ENCODE measurements around the gene STMN1.
A peak's percentile ranks its signal among the peaks of the same experiment; 100 is the strongest.
"Not testable (repeated sequence)": the region's sequence is repeated elsewhere in the genome, so short reads cannot be mapped to it uniquely, and the experiment has no call there.

Gene STMN1
- total RNA-seq = 15.4 to 44.8 (median 39.0) reads per million in 9 experiments

DNA sequence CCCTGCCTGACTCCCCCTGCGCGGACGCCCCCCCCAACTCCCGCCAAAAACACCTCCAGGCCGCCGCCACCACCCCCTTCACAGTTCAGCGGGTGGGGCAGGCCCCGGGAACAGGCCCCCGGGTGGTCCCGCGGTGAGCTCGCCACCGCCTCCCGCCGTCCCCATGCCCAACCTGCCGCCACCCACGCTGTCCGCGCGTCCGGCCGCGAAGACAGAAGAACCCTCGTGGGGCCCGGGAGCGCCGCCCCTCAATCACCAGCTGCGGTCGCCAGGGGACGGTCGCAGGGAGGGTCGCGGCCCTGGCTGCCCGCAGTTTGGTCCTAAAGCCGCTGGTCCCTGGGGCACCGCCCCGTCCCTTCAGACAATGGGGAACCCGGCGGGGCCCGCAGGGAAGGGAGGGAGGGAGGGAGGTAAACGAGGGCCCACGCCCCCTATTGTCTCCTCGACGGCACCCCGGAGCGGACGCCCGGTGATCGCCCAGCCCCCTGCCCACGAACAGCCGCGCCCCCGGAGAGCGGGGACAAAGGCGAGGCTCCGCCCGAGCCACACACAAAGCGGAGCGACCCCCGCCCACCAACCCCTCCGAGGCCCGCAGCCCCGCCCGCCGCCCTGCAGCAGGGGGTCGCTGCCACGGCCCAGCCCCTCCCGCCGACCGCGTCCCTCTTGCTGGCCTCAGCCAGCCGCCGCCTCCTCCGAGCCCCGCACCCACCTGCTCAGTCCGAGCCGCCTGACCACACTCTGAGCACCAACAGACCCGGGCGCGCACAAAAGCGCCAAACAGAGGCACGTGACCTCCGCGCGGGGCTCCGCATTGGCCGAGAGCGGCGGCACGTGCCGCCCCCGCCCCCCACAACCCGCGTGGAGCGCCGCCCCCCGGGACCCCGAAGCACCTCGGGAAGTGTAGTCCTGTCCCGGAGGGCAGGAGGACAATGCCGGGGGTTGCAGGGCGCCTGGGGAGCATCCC, at the start of gene STMN1:
Gene STMN1, minus strand, starts transcription at position 740 of the 964 bp plus-strand sequence. CDS start 1,743 bp downstream, outside the sequence.
- Mint-ChIP-seq H3K4me1 (ENCODE audit: low read depth in 2 of 2) (peaks cover 15 to 17% of the 10 kb centered on the region in 2 donors), H3K9me3 (no peaks in the 10 kb centered on the region), H3K27me3 (no peaks in the 10 kb centered on the region), H3K4me3 (peak within 1 kb of the TSS; percentile 82 to 96), H3K27ac (peak within 1 kb of the TSS; percentile 83 to 87), H3K36me3 (ENCODE audit: insufficient read depth) (peaks cover 2% of the 10 kb centered on the region)
- DNase-seq = peak; percentile 77 to 78 (median 78)
- ATAC-seq (replicated peaks) = peak; percentile 78

DNA sequence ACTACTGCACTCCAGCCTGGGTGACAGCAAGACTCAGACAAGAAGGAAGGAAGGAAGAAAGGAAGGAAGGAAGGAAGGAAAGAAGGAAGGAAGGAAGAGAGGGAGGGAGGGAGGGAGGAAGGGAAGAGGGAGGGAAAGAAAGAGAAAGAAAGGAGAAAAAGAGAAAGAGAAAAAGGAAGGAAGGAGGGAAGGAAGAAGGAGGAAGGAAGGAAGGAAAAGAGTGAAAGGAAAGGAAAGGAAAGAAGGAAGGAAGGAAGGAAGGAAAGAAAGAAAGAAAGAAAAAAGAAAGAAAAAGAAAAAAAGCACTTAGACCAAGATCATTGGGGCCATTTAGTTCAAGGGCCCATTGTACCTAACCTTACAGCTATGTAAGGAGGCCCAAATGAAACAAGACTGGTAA, 49.3 kb upstream of the STMN1 start:
- H3K27ac Mint-ChIP-seq = peak overlapping the region; percentile 73 to 82
- peaks cover 22% of the 10 kb centered on the region for H3K36me3 Mint-ChIP-seq (ENCODE audit: insufficient read depth)

DNA sequence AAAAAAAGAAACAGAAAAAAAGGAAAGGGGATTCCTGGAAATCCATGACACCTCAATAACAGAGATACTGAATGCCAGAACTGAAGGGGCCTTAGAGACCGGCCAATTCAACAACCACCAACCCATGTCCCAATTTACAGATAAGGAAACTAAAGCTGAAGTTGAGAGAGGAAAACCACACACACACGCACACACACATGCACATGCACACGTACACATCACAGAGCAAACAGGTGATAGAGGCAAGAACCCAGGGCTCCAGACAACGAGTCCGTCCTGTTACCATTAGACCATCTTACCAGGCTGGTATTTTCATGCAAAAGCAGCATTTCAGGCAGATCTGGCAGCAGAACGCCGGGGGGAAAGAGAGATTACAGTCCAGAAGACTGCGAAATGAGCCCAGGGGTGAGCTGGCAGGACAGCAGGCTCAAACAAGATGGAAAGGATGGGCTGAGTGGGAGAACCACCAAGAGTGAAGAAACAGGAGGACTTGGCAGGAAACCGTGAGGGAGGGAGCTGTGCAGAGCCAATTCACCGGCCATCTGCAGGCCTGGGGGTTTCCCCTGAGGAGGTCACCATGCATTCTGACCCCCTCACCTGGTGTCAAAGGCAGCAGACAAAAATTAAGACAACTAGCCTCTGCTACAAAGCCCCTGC, 48.2 kb upstream of the STMN1 start:
- Mint-ChIP-seq H3K27me3 (no peaks in the 10 kb centered on the region), H3K4me3 (no peak overlapping the region), H3K36me3 (ENCODE audit: insufficient read depth) (peaks cover 11% of the 10 kb centered on the region), H3K27ac (peak overlapping the region; percentile 73 to 82), H3K4me1 (ENCODE audit: low read depth in 2 of 2) (peaks cover 0 to 2% of the 10 kb centered on the region in 2 donors), H3K9me3 (peaks cover 0 to 1% of the 10 kb centered on the region in 2 donors)
- no peak for DNase-seq
- no peak for ATAC-seq (replicated peaks)

More for the DNA sequence above, 49.3 kb upstream of the STMN1 start:
- H3K27me3 Mint-ChIP-seq = no peaks in the 10 kb centered on the region
- peaks cover 0 to 1% of the 10 kb centered on the region in 2 donors for H3K9me3 Mint-ChIP-seq
- H3K4me3 Mint-ChIP-seq = no peak overlapping the region
- peaks cover 0 to 2% of the 10 kb centered on the region in 2 donors for H3K4me1 Mint-ChIP-seq (ENCODE audit: low read depth in 2 of 2)
- no peak for ATAC-seq (replicated peaks)
- no peak for DNase-seq

DNA sequence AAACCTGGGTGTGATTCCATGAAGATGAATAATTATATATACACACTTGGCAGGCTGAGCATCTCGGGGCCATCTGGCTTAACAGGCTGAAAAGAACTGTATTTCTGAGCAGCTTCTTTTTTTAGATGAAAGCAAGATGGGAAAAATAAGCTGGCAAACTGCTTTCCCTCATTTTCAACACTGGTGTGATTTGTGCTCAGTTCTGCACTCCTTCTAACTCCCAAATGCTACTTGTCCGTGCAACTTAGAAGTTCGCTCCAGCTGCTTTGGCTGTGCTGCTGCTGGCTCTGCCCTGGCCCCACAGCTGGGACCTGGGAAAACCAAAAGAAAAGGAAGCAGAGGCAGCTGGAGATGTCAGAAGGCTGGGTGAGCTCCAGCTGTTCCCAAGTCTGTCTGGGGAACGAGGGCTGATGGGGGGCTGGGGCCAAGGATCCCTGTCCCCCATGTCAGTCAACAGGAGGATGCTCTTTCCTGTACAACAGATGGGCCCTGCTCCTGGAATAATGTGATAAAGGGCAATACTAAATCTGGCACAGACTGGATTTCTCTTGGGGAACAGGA, 46.7 kb upstream of the STMN1 start:
- no peak overlapping the region for H3K4me3 Mint-ChIP-seq

DNA sequence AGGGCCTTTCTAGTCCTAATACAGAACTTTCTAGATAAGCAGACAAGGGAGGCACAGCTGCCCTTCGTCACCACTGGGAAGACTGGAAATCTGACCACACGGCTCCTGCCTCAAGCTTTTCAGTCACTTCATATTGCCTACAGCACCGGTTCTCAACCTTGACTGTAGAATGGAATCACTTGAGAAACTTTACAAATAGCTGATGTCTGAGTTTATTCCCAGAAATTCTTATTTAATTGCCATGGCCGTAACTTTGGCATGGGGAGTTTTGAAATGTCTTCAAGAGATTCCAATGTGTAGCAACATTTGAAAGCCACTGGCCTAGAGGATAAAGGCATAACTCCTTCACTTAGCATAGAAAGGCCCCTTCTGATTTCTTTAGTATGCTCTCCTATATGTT, 42.4 kb upstream of the STMN1 start:
- H3K27me3 Mint-ChIP-seq = no peaks in the 10 kb centered on the region
- no peak for ATAC-seq (replicated peaks)
- H3K4me3 Mint-ChIP-seq = no peak overlapping the region
- DNase-seq = no peak
- H3K36me3 Mint-ChIP-seq (ENCODE audit: insufficient read depth) = no peaks in the 10 kb centered on the region
- no peaks in the 10 kb centered on the region for H3K4me1 Mint-ChIP-seq (ENCODE audit: low read depth in 2 of 2)
- H3K27ac Mint-ChIP-seq = no peak overlapping the region
- no peaks in the 10 kb centered on the region for H3K9me3 Mint-ChIP-seq

More for the DNA sequence above, 46.7 kb upstream of the STMN1 start:
- H3K27ac Mint-ChIP-seq = peak overlapping the region in 1 of 2 donors; percentile 62
- no peak for ATAC-seq (replicated peaks)
- DNase-seq = no peak
- H3K9me3 Mint-ChIP-seq = no peaks in the 10 kb centered on the region
- H3K4me1 Mint-ChIP-seq (ENCODE audit: low read depth in 2 of 2) = peaks cover 0 to 2% of the 10 kb centered on the region in 2 donors
- H3K27me3 Mint-ChIP-seq = no peaks in the 10 kb centered on the region
- H3K36me3 Mint-ChIP-seq (ENCODE audit: insufficient read depth) = no peaks in the 10 kb centered on the region

DNA sequence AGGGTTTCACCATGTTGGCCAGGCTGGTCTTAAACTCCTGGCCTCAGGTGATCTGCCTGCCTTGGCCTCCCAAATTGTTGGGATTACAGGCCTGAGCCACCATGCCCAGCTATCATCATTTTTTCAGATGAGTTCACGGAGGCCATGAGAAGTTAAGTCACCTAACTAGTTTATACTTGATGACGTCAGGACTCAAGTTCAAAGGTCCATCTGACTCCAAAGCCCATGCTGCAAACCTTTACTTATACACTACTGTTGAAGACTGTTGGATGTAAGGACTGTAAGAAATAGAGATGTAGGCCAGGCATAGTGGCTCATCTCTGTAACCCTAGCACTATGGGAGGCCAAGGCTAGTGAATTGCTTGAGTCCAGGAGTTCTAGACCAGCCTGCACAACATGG, 40.8 kb upstream of the STMN1 start:
- DNase-seq (no peak), ATAC-seq (replicated peaks) (no peak)
- no peaks in the 10 kb centered on the region for H3K27me3 Mint-ChIP-seq
- no peak overlapping the region for H3K27ac Mint-ChIP-seq
- peaks cover 0 to 4% of the 10 kb centered on the region in 2 donors for H3K9me3 Mint-ChIP-seq
- no peak overlapping the region for H3K4me3 Mint-ChIP-seq
- no peaks in the 10 kb centered on the region for H3K4me1 Mint-ChIP-seq (ENCODE audit: low read depth in 2 of 2)
- no peaks in the 10 kb centered on the region for H3K36me3 Mint-ChIP-seq (ENCODE audit: insufficient read depth)

DNA sequence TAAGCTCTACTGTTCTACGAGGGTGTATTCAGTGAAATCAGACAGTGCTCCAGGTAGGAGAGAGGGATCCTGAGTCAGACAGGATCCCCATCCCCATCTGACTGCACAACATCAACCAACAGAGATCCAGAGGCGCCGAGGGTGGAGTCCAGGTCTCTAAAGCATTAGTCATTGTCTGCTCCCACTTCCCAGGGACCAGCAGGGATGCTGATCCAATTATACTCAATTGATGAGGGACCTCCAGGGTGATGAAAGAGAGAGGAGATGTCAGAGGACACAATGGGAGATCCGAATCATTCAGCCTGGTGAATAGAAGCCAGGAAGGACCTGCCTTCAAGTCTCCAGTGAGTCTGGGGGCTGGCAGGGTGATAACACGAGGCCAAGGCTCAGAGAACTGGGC, 39.5 kb upstream of the STMN1 start:
- peaks cover 0 to 4% of the 10 kb centered on the region in 2 donors for H3K9me3 Mint-ChIP-seq
- no peak for DNase-seq
- H3K36me3 Mint-ChIP-seq (ENCODE audit: insufficient read depth) = no peaks in the 10 kb centered on the region
- H3K4me3 Mint-ChIP-seq = no peak overlapping the region
- no peaks in the 10 kb centered on the region for H3K27me3 Mint-ChIP-seq
- H3K27ac Mint-ChIP-seq = no peak overlapping the region
- no peaks in the 10 kb centered on the region for H3K4me1 Mint-ChIP-seq (ENCODE audit: low read depth in 2 of 2)
- no peak for ATAC-seq (replicated peaks)

DNA sequence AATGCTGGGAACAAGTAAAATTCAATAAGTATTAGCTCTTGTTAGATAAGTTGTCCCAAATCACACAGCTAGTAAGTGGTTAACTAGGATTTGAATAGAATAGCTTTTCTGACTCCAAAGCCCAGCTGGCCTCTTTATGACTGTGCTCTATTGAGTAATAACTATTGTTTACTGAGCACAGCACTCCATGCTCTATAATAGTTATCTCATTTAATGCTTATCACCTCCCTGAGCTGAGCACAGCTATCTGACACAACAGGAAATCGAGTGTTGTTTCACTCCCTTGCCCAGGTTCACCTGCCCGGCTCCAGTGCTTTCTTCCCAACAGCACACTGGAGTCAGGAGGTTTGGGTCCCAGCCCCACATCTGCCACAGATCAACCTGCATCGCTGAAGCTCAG, 38.8 kb upstream of the STMN1 start:
- Mint-ChIP-seq H3K4me3 (no peak overlapping the region), H3K27me3 (no peaks in the 10 kb centered on the region), H3K36me3 (ENCODE audit: insufficient read depth) (no peaks in the 10 kb centered on the region), H3K4me1 (ENCODE audit: low read depth in 2 of 2) (no peaks in the 10 kb centered on the region), H3K27ac (no peak overlapping the region), H3K9me3 (peaks cover 0 to 4% of the 10 kb centered on the region in 2 donors)
- ATAC-seq (replicated peaks) (no peak), DNase-seq (no peak)

DNA sequence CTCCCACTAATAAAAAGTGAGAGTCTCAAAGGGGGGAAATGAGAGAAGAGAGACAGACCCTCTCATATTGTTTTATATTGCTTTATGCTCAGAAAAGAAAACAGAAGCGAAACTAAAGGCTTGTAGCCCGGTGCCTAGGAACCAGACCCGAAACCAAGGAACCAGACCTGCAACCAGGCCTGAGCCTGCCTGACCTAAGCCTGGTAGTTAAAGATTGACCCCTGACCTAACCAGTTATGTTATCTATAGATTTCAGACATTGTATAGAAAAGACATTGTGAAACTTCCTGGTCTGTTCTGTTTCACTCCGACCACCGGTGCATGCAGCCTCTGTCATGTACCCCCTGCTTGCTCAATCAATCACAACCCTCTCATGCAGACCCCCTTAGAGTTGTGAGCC, 37.3 kb upstream of the STMN1 start:
- not testable (repeated sequence) for H3K4me1 Mint-ChIP-seq (ENCODE audit: low read depth in 2 of 2); H3K9me3 Mint-ChIP-seq; H3K27me3 Mint-ChIP-seq; H3K27ac Mint-ChIP-seq; H3K4me3 Mint-ChIP-seq; H3K36me3 Mint-ChIP-seq (ENCODE audit: insufficient read depth); DNase-seq; ATAC-seq (replicated peaks)

DNA sequence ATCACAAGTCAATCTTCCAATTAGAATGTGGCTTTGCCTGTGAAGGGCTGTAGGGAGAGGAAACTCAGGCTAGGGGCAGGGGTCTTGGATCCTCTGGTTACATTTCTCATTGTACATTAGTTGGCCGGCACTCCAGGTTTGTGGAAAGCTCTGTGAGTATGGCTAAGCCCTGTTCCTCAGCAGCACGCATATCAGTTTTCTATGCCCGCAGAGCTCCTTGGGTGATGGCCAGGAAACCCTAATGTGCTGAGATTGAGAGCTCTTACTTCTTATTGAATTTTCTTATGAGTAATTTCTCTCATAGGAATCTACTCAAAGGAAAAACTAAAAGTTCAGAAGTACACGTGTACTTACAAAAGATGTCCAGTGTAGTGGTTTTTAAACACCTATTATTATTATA, 30.7 kb upstream of the STMN1 start:
- ATAC-seq (replicated peaks) = no peak
- H3K4me3 Mint-ChIP-seq = no peak overlapping the region
- H3K4me1 Mint-ChIP-seq (ENCODE audit: low read depth in 2 of 2) = peaks cover 0 to 2% of the 10 kb centered on the region in 2 donors
- H3K36me3 Mint-ChIP-seq (ENCODE audit: insufficient read depth) = no peaks in the 10 kb centered on the region
- peaks cover 5 to 13% of the 10 kb centered on the region in 2 donors for H3K27me3 Mint-ChIP-seq
- H3K27ac Mint-ChIP-seq = no peak overlapping the region
- H3K9me3 Mint-ChIP-seq = no peaks in the 10 kb centered on the region
- DNase-seq = no peak

DNA sequence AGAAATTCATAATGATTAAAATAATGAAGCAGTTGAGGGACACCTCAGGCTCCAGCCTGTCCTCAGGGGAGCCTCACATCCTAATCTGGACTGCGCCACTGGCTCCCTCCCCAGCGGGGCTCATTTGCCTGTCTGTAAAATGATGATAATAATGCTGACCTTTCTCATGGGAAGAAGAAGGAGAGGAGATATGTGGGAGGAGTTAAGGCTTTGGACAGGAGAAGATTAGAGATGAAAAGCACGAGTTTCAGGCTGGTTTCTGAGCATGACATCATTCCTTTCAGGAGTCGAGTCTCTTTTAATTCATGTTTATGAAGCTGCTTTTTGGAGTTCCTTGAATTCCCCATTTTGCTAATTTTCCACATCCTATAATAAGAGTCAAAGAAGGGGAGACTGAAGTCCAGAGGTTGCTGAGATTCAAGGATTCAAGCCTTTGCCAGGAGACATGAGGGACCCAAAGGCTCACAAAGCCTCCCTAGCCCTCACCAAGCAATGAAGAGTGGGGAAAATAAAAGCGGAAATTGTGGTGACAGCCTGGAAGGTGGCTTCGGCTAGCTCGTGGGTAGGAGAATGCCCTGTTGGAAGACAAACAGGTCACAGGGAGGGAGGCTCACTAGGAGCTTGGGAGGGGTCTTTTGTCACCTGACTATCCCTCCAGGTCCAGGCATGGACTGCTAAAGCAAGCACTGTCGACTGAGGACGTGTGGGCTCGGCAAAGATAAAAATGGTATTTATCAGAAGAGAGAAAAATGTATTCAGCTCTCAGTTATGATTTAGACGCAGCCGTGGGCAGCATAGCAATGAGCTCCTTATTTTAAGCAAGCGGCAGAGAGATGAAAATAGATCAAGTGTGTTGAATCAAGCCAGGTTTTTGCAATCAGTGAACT, 27.5 kb upstream of the STMN1 start:
- H3K4me1 Mint-ChIP-seq (ENCODE audit: low read depth in 2 of 2) = peaks cover 0 to 2% of the 10 kb centered on the region in 2 donors

DNA sequence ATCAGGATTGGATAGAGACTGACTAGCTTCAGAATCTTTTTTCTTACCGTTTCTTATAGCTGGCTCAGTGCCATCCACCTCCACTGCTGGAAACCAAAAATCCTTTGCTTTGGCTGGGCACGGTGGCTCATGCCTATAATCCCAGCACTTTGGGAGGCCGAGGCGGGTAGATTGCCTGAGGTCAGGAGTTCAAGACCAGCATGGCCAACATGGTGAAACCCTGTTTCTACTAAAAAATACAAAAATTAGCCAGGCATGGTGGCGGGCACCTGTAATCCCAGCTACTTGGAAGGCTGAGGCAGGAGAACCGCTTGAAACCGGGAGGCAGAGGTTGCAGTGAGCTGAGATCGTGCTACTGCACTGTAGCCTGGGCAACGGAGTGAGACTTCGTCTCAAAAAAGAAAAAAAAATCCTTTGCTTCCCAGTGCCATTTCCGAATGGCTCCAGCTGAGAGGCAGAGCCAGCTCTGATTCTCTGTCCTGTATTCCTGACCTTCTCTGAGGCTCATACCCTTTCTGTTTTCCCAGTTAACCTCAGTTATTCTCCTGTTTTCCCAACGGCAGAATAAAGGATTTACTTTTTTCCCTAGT, 26.7 kb upstream of the STMN1 start:
- ATAC-seq (replicated peaks); H3K4me1 Mint-ChIP-seq (ENCODE audit: low read depth in 2 of 2); H3K36me3 Mint-ChIP-seq (ENCODE audit: insufficient read depth); H3K4me3 Mint-ChIP-seq; H3K27ac Mint-ChIP-seq; H3K9me3 Mint-ChIP-seq; DNase-seq: not testable (repeated sequence)
- peaks cover 5 to 22% of the 10 kb centered on the region in 2 donors for H3K27me3 Mint-ChIP-seq

More for the DNA sequence above, 27.5 kb upstream of the STMN1 start:
- Mint-ChIP-seq H3K9me3 (no peaks in the 10 kb centered on the region), H3K36me3 (ENCODE audit: insufficient read depth) (peaks cover 3% of the 10 kb centered on the region), H3K27me3 (peaks cover 5 to 22% of the 10 kb centered on the region in 2 donors), H3K4me3 (no peak overlapping the region), H3K27ac (no peak overlapping the region)
- DNase-seq (no peak), ATAC-seq (replicated peaks) (no peak)

Data from effector memory CD8-positive, alpha-beta T cell (primary cell).